ENCODE data around the gene LRP1B.

LRP1B gene

DNA sequence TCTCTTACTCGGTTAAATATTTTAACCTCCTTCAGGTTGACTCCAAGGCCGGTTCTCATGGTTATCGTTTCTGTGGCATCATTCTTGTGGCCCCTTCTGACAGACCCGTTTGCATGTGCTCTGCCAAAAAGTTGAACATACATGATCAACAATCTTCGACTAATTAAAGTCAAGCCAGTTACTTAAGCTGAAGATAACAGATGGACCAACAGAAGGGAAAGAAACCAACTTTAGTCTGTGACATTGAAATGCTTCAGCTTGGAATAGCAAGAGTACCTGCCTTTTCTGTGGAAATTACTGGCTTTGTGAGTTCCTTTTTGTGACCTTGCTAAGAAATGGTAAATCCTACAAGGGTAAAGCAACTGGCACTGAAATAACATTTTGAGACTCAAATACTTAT, 1429.1 kb downstream of the LRP1B start:
- no peak for DNase-seq (ENCODE audit: low read depth)
- no peak for TF ChIP-seq CTCF (IDR thresholded peaks at IDR 0.05; ENCODE audit: low read depth, low read length, missing control alignments)
- no peak overlapping the region for H3K4me3 ChIP-seq (ENCODE audit: low read depth, low read length)

DNA sequence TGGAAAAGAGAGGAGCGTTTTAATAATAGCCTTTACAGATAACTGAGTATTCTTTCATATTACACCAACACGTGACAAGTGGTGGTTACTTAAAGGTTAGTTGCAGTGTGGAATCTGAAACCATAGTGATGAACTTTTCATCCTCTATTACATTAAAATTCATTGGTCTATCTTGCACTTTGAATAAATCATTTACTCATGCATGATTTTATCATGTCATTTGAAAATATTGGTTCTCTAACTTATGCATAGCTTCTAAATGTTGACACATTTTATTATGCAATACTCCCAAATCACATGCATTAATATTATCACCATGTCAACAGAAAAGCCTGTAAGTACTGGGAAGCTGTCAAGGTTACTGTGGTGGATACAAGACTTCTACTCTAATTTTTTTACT, 1432.2 kb downstream of the LRP1B start:
- no peak for TF ChIP-seq CTCF (IDR thresholded peaks at IDR 0.05; ENCODE audit: low read depth, low read length, missing control alignments)
- H3K4me3 ChIP-seq (ENCODE audit: low read depth, low read length): no peak overlapping the region
- DNase-seq (ENCODE audit: low read depth): no peak

GRCh38 chr2:140696449-140696848, 1434.4 kb downstream of the LRP1B start:
- TF ChIP-seq CTCF (IDR thresholded peaks at IDR 0.05; ENCODE audit: low read depth, low read length, missing control alignments): no peak
- DNase-seq (ENCODE audit: low read depth): no peak
- no peak overlapping the region for H3K4me3 ChIP-seq (ENCODE audit: low read depth, low read length)

- no peak overlapping the region for H3K4me3 ChIP-seq (ENCODE audit: low read depth, low read length)
- no peak for TF ChIP-seq CTCF (IDR thresholded peaks at IDR 0.05; ENCODE audit: low read depth, low read length, missing control alignments)
- DNase-seq (ENCODE audit: low read depth): no peak
Observed at GRCh38 chr2:140695155-140695554, 1435.7 kb downstream of the LRP1B start.

DNA sequence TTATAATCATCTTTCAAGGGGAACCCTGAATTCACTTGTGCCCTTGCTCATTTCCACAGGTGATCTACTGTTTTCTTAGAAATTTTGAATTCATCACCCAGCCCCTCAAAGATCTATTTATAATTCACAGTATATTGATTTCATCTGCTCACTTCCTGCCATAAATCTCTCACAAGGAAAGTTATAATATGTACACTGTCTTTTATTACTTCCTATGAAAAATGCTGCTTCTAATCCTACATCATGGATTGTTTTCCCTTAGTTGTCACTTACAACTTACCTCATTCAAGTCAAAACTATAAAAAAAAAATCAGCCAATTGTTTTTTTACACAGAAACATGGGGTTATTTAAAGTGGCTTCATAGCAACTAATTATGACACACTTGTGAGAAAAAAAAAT, 1443.0 kb downstream of the LRP1B start:
- no peak for TF ChIP-seq CTCF (IDR thresholded peaks at IDR 0.05; ENCODE audit: low read depth, low read length, missing control alignments)

GRCh38 chr2:140683658-140684057, 1447.2 kb downstream of the LRP1B start:
- no peak for DNase-seq (ENCODE audit: low read depth)
- TF ChIP-seq CTCF (IDR thresholded peaks at IDR 0.05; ENCODE audit: low read depth, low read length, missing control alignments): no peak
- H3K4me3 ChIP-seq (ENCODE audit: low read depth, low read length): no peak overlapping the region

More for the DNA sequence above, 1443.0 kb downstream of the LRP1B start:
- H3K4me3 ChIP-seq (ENCODE audit: low read depth, low read length): no peak overlapping the region
- no peak for DNase-seq (ENCODE audit: low read depth)

GRCh38 chr2:140680862-140681261, 1450.0 kb downstream of the LRP1B start:
- no peak overlapping the region for H3K4me3 ChIP-seq (ENCODE audit: low read depth, low read length)
- no peak for TF ChIP-seq CTCF (IDR thresholded peaks at IDR 0.05; ENCODE audit: low read depth, low read length, missing control alignments)
- no peak for DNase-seq (ENCODE audit: low read depth)

Measured in GM12864 (cell line).